Vagina (tissue), 2 donors: ENCODE data around the gene ENTREP1.

Experiments
- CTCF ChIP-seq, 3 experiments: fragments of 450-650 bp in 2 of 3; fragments of 200-600 bp in 1 of 3; sonication (generic) in 1 of 3; IDR thresholded peaks; one replicate each; pipeline ENCODE4 v1.5.1; 2017 to 2019; ENCODE audit warnings: antibody characterized with exemption in 3 of 3, mild to moderate bottlenecking in 2 of 3, moderate library complexity in 2 of 3
- POLR2A ChIP-seq, 2 donors: fragments of 450-650 bp; IDR thresholded peaks; one replicate each; pipeline ENCODE4 v1.6.1; 2017; ENCODE audit warnings: antibody characterized with exemption in 2 of 2, mild to moderate bottlenecking in 2 of 2, moderate library complexity in 2 of 2

- TF ChIP-seq CTCF (IDR thresholded peaks at IDR 0.05): no peak
- no peak for TF ChIP-seq POLR2A (IDR thresholded peaks at IDR 0.05)
Measured at GRCh38 chr9:69386651-69387050, 61.6 kb downstream of the ENTREP1 start.
